Activated CD8-positive, alpha-beta T cell treated with anti-CD3 and anti-CD28 coated beads for 36 hours (primary cell): ENCODE data around the gene SCIMP. TPM values are rescaled to one million over a fixed set of nuclear protein-coding genes. Genes with fewer than 3 reads are reported as not detected.

Source experiments
- ATAC-seq: fragments of 200-7000 bp; cut with Tn5 transposase; one replicate; pipeline ENCODE4 v1.10.0; 2021; ENCODE audit warnings: mild to moderate bottlenecking, moderate library complexity
- CTCF ChIA-PET: fragments of 350-600 bp; sonication (Branson Sonifier 250); formaldehyde crosslinking; loops from one replicate; lab custom pipeline; 2021; ENCODE audit warnings: antibody characterized with exemption; lab: Charles Lee
- POLR2A ChIA-PET: fragments of 350-600 bp; sonication (Branson Sonifier 250); formaldehyde crosslinking; loops from one replicate; lab custom pipeline; 2021; ENCODE audit warnings: antibody characterized with exemption; lab: Charles Lee
- DNase-seq: peaks from one replicate; pipeline ENCODE4 v3.0.0-alpha.2; 2020
- H3K27ac Mint-ChIP-seq: one replicate; pipeline ENCODE4 v1.8.0; 2021; ENCODE audit warnings: mild to moderate bottlenecking, mixed read lengths
- H3K27me3 Mint-ChIP-seq: one replicate; pipeline ENCODE4 v1.8.0; 2021; ENCODE audit warnings: mixed read lengths
- H3K36me3 Mint-ChIP-seq: one replicate; pipeline ENCODE4 v1.8.0; 2021; ENCODE audit warnings: low read depth, mixed read lengths
- H3K4me1 Mint-ChIP-seq: one replicate; pipeline ENCODE4 v1.8.0; 2021; ENCODE audit warnings: low read depth, mixed read lengths
- H3K4me3 Mint-ChIP-seq: one replicate; pipeline ENCODE4 v1.8.0; 2021; ENCODE audit warnings: mild to moderate bottlenecking, moderate library complexity, mixed read lengths
- H3K9me3 Mint-ChIP-seq: one replicate; pipeline ENCODE4 v1.8.0; 2021; ENCODE audit warnings: mixed read lengths
- CTCF ChIP-seq: fragments of 200-600 bp; IDR thresholded peaks from one replicate; pipeline ENCODE4 v1.8.0; 2022; ENCODE audit warnings: antibody characterized with exemption, mild to moderate bottlenecking
- intact Hi-C: fragments of 100-400 bp; cut with micrococcal nuclease; formaldehyde crosslinking; loops from one replicate; pipeline ENCODE4 v1.10.0; 2022
- total RNA-seq, 2 experiments: library from RNA; stranded (reverse); gene quantifications; one replicate each; pipeline ENCODE4 v1.2.3, GENCODE V29; 2021

SCIMP gene
- total RNA-seq = under 1 TPM; 0.13 to 0.54 TPM

GRCh38 chr17:5234645-5235576 is at the start of gene SCIMP:
Gene SCIMP (minus strand): TSS chr17:5234860. CDS start chr17:5234755, 105 bp downstream.
- Mint-ChIP-seq H3K4me3 (no peak within 1 kb of the TSS), H3K9me3 (peaks cover 4% of the 10 kb centered on the region), H3K27ac (peak within 1 kb of the TSS; percentile 57), H3K4me1 (peaks cover 25% of the 10 kb centered on the region), H3K36me3 (no peaks in the 10 kb centered on the region), H3K27me3 (no peaks in the 10 kb centered on the region)
- intact Hi-C loops = loop anchor here (5.0 kb wide), 1 partner anchor 38 kb away; no protein-coding TSS in a partner anchor
- ATAC-seq = no peak
- ChIA-PET CTCF (interaction anchor here (0.6 to 1.0 kb wide), 2 partner anchors 36 to 39 kb away, joined by 3 read pairs; no protein-coding TSS in a partner anchor), POLR2A (no interaction called here)
- no peak for TF ChIP-seq CTCF
- no peak for DNase-seq

- peak overlapping the region; percentile 92 for H3K27ac Mint-ChIP-seq
- no peaks in the 10 kb centered on the region for H3K9me3 Mint-ChIP-seq
- peaks cover 36% of the 10 kb centered on the region for H3K4me1 Mint-ChIP-seq
- peaks cover 26% of the 10 kb centered on the region for H3K36me3 Mint-ChIP-seq
- ChIA-PET POLR2A (interaction anchor here (0.6 to 1.0 kb wide), 4 partner anchors 8 to 508 kb away, joined by 3 to 5 read pairs (median 4); no protein-coding TSS in a partner anchor), CTCF (interaction anchor here (1.5 to 1.9 kb wide), 2 partner anchors 13 to 24 kb away, joined by 6 read pairs; no protein-coding TSS in a partner anchor)
- H3K4me3 Mint-ChIP-seq = peak overlapping the region; percentile 82
- TF ChIP-seq CTCF = no peak
- intact Hi-C loops = loop anchor here (10.0 kb wide), 1 partner anchor 89 kb away; the partner anchor contains the start of gene ZNF594
- no peaks in the 10 kb centered on the region for H3K27me3 Mint-ChIP-seq
- ATAC-seq (no peak), DNase-seq (no peak)
Measured at GRCh38 chr17:5283571-5284315, 49.1 kb upstream of the SCIMP start.

- no peaks in the 10 kb centered on the region for H3K27me3 Mint-ChIP-seq
- CTCF ChIA-PET = interaction anchor here (1.5 kb wide), 1 partner anchor 25 kb away, joined by 6 read pairs; no protein-coding TSS in a partner anchor
- H3K9me3 Mint-ChIP-seq = no peaks in the 10 kb centered on the region
- POLR2A ChIA-PET = interaction anchor here (0.6 to 2.9 kb wide), 12 partner anchors 8 to 507 kb away, joined by 3 to 9 read pairs (median 4); no protein-coding TSS in a partner anchor
- ATAC-seq (peak; percentile 5), DNase-seq (peak; percentile 49)
- intact Hi-C loops = loop anchor here (10.0 kb wide), 1 partner anchor 88 kb away; the partner anchor contains the start of gene ZNF594
- peak overlapping the region; percentile 82 for H3K4me3 Mint-ChIP-seq
- TF ChIP-seq CTCF = no peak
- peak overlapping the region; percentile 92 for H3K27ac Mint-ChIP-seq
- H3K36me3 Mint-ChIP-seq = peaks cover 22% of the 10 kb centered on the region
- H3K4me1 Mint-ChIP-seq = peaks cover 29% of the 10 kb centered on the region
Measured at GRCh38 chr17:5282642-5283217, 48.1 kb upstream of the SCIMP start.

- Mint-ChIP-seq H3K27me3 (no peaks in the 10 kb centered on the region), H3K9me3 (no peaks in the 10 kb centered on the region), H3K36me3 (peaks cover 20% of the 10 kb centered on the region), H3K27ac (peak within 1 kb of the TSS; percentile 92), H3K4me3 (peak within 1 kb of the TSS; percentile 82), H3K4me1 (peaks cover 27% of the 10 kb centered on the region)
- ChIA-PET POLR2A (interaction anchor here (0.6 to 2.9 kb wide), 14 partner anchors 9 to 90 kb away, joined by 3 to 9 read pairs (median 4); partner anchors contain the start of gene ZNF594), CTCF (interaction anchor here (1.2 to 2.2 kb wide), 3 partner anchors 11 to 204 kb away, joined by 3 to 7 read pairs (median 3); partner anchors contain the start of genes DERL2 and MIS12)
- intact Hi-C loops = loop anchor here (10.0 kb wide), 1 partner anchor 87 kb away; the partner anchor contains the start of gene ZNF594
- TF ChIP-seq CTCF = peak; percentile 42
- DNase-seq (peak; percentile 91), ATAC-seq (peak; percentile 83)
Measured at GRCh38 chr17:5281814-5282641, 47.4 kb upstream of the SCIMP start, which contains the start of gene RABEP1. Gene RABEP1 (plus strand): TSS chr17:5282284. CDS start chr17:5282487, 203 bp downstream.
